Activated CD8-positive, alpha-beta T cell treated with anti-CD3 and anti-CD28 coated beads for 36 hours (primary cell): Measurements from ENCODE around the gene SLC35F5. TPM values are rescaled to one million over a fixed set of nuclear protein-coding genes. Genes with fewer than 3 reads are reported as not detected.
"Not testable (repeated sequence)": the region's sequence is repeated elsewhere in the genome, so short reads cannot be mapped to it uniquely, and the experiment has no call there.

ENCODE experiments used
- ATAC-seq: fragments of 200-7000 bp; cut with Tn5 transposase; one replicate; pipeline ENCODE4 v1.10.0; 2021; ENCODE audit warnings: mild to moderate bottlenecking, moderate library complexity
- CTCF ChIA-PET: fragments of 350-600 bp; sonication (Branson Sonifier 250); formaldehyde crosslinking; loops from one replicate; lab custom pipeline; 2021; ENCODE audit warnings: antibody characterized with exemption; lab: Charles Lee
- POLR2A ChIA-PET: fragments of 350-600 bp; sonication (Branson Sonifier 250); formaldehyde crosslinking; loops from one replicate; lab custom pipeline; 2021; ENCODE audit warnings: antibody characterized with exemption; lab: Charles Lee
- DNase-seq: peaks from one replicate; pipeline ENCODE4 v3.0.0-alpha.2; 2020
- H3K27ac Mint-ChIP-seq: one replicate; pipeline ENCODE4 v1.8.0; 2021; ENCODE audit warnings: mild to moderate bottlenecking, mixed read lengths
- H3K27me3 Mint-ChIP-seq: one replicate; pipeline ENCODE4 v1.8.0; 2021; ENCODE audit warnings: mixed read lengths
- H3K36me3 Mint-ChIP-seq: one replicate; pipeline ENCODE4 v1.8.0; 2021; ENCODE audit warnings: low read depth, mixed read lengths
- H3K4me1 Mint-ChIP-seq: one replicate; pipeline ENCODE4 v1.8.0; 2021; ENCODE audit warnings: low read depth, mixed read lengths
- H3K4me3 Mint-ChIP-seq: one replicate; pipeline ENCODE4 v1.8.0; 2021; ENCODE audit warnings: mild to moderate bottlenecking, moderate library complexity, mixed read lengths
- H3K9me3 Mint-ChIP-seq: one replicate; pipeline ENCODE4 v1.8.0; 2021; ENCODE audit warnings: mixed read lengths
- intact Hi-C: fragments of 100-400 bp; cut with micrococcal nuclease; formaldehyde crosslinking; loops from one replicate; pipeline ENCODE4 v1.10.0; 2022
- total RNA-seq, 2 experiments: library from RNA; stranded (reverse); gene quantifications; one replicate each; pipeline ENCODE4 v1.2.3, GENCODE V29; 2021
- TF ChIP-seq, protein P1 (sequence below): fragments of 200-600 bp; IDR thresholded peaks from one replicate; pipeline ENCODE4 v1.8.0; 2022; ENCODE audit warnings: antibody characterized with exemption, mild to moderate bottlenecking

SLC35F5 gene
- total RNA-seq, 2 experiments from 2014 or later = 17.9 to 18.9 TPM

DNA sequence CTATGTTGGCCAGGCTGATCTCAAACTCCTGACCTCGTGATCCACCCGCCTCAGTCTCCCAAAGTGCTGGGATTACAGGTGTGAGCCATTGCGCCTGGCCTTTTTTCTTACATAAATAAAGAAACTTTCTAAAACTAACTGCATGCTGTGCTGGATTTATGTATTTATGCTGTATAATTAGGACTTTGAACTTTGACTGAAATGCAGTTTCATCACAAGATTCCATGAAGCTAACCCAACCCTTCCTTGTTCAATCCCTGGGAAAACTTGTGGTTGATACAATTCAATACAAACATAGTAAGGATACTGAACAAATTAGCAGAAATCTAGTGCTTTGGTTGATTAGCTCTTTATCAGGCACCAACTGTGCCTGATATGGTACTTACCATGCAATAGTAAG is 20.9 kb upstream of the SLC35F5 start:
- Mint-ChIP-seq H3K4me1 (peaks cover 2% of the 10 kb centered on the region), H3K4me3 (no peak overlapping the region), H3K9me3 (no peaks in the 10 kb centered on the region), H3K36me3 (no peaks in the 10 kb centered on the region), H3K27me3 (no peaks in the 10 kb centered on the region), H3K27ac (no peak overlapping the region)
- TF ChIP-seq, protein P1, sequence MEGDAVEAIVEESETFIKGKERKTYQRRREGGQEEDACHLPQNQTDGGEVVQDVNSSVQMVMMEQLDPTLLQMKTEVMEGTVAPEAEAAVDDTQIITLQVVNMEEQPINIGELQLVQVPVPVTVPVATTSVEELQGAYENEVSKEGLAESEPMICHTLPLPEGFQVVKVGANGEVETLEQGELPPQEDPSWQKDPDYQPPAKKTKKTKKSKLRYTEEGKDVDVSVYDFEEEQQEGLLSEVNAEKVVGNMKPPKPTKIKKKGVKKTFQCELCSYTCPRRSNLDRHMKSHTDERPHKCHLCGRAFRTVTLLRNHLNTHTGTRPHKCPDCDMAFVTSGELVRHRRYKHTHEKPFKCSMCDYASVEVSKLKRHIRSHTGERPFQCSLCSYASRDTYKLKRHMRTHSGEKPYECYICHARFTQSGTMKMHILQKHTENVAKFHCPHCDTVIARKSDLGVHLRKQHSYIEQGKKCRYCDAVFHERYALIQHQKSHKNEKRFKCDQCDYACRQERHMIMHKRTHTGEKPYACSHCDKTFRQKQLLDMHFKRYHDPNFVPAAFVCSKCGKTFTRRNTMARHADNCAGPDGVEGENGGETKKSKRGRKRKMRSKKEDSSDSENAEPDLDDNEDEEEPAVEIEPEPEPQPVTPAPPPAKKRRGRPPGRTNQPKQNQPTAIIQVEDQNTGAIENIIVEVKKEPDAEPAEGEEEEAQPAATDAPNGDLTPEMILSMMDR = no peak
- ATAC-seq (no peak), DNase-seq (no peak)
- ChIA-PET CTCF (interaction anchor here (1.5 kb wide), 1 partner anchor 110 kb away, joined by 4 read pairs; no protein-coding TSS in a partner anchor), POLR2A (interaction anchor here (1.2 kb wide), 1 partner anchor 9 kb away, joined by 3 read pairs; no protein-coding TSS in a partner anchor)
- intact Hi-C loops = no loop called here

DNA sequence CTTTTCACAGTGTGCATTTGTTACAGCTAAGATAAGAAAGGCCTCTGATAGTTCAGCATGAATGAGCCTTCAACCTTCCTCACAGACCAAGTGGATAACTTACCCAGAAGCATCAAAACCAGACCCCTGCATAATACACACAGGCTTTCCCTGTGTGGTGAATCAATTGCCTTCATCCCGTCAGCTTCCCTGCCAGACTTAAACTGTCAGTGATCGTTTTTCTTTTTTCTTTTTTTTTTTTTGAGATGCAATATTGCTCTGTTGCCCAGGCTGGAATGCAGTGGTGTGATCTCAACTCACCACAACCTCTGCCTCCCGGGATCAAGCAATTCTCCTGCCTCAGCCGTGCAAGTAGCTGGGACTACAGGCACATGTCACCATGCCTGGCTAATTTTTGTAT is 20.5 kb upstream of the SLC35F5 start:
- ATAC-seq (no peak), DNase-seq (no peak)
- Mint-ChIP-seq H3K4me1 (peaks cover 2% of the 10 kb centered on the region), H3K4me3 (no peak overlapping the region), H3K9me3 (no peaks in the 10 kb centered on the region), H3K36me3 (no peaks in the 10 kb centered on the region), H3K27me3 (no peaks in the 10 kb centered on the region), H3K27ac (no peak overlapping the region)
- CTCF ChIA-PET = interaction anchor here (1.5 kb wide), 1 partner anchor 110 kb away, joined by 4 read pairs; no protein-coding TSS in a partner anchor
- intact Hi-C loops = no loop called here
- POLR2A ChIA-PET = no interaction called here
- TF ChIP-seq, protein P1 = no peak

DNA sequence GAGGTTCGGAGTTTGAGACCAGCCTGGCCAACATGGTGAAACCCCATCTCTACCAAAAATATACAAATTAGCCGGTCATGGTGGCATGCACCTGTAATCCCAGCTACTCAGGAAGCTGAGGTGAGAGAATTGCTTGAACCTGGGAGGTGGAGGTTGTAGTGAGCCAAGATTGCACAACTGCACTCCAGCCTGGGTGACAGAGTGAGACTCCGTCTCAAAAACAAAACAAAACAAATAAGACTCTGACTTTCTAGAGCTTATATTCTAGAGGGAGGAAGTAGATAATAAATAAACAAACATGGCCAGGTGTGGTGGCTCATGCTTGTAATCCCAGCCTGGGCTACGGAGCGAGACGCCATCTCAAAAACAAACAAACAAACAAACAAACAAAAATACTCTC is 18.2 kb upstream of the SLC35F5 start:
- H3K4me1 Mint-ChIP-seq, H3K4me3 Mint-ChIP-seq, ATAC-seq, DNase-seq, CTCF ChIA-PET, H3K27me3 Mint-ChIP-seq, H3K9me3 Mint-ChIP-seq, intact Hi-C loops, POLR2A ChIA-PET, H3K27ac Mint-ChIP-seq, H3K36me3 Mint-ChIP-seq: not testable (repeated sequence)

DNA sequence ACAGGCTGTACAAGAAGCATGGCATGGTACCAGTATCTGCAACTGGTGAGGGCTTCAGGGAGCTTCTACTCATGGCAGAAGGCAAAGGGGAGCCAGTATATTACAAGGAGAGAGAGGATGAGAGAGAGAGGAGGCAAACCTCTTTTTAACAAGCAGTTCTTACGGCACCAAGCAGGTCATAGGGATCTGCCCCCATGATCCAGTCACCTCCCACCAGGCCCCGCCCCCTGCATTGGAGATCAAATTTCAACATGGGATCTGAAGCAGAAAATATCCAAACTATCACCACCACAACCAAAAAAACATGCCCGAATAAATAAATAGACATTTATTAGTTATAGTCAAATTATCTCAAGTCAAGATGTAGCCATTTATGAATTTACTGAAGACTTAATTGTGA is 14.5 kb upstream of the SLC35F5 start:
- ATAC-seq (no peak), DNase-seq (no peak)
- Mint-ChIP-seq H3K36me3 (no peaks in the 10 kb centered on the region), H3K27ac (no peak overlapping the region), H3K9me3 (no peaks in the 10 kb centered on the region), H3K4me1 (no peaks in the 10 kb centered on the region), H3K4me3 (no peak overlapping the region), H3K27me3 (no peaks in the 10 kb centered on the region)
- ChIA-PET CTCF (interaction anchor here (0.9 to 1.1 kb wide), 2 partner anchors 28 to 114 kb away, joined by 3 read pairs; no protein-coding TSS in a partner anchor), POLR2A (interaction anchor here (0.8 kb wide), 1 partner anchor 14 kb away, joined by 3 read pairs; no protein-coding TSS in a partner anchor)
- intact Hi-C loops = no loop called here
- TF ChIP-seq, protein P1 = no peak

DNA sequence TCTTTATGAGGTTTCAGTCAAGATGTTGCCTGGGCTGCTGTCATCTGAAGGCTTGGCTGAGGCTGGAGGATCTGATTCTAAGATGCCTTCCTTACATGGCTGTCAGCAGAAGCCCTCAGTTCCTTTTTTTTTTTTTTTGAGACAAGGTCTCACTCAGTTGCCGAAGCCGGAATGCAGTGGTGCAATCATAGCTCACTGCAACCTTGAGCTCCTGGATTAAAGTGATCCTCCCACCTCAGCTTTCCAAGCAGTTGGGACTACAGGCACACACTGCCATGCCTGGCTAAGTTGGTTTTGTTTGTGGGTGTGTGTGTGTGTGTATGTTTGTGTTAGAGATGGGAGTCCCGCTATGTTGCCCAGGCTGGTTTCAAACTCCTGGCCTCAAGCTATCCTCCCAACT is 13.1 kb upstream of the SLC35F5 start:
- ChIA-PET CTCF (no interaction called here), POLR2A (interaction anchor here (0.9 to 1.4 kb wide), 3 partner anchors 11 to 40 kb away, joined by 3 read pairs; partner anchors contain the start of gene SLC35F5)
- TF ChIP-seq, protein P1 = no peak
- Mint-ChIP-seq H3K4me1 (no peaks in the 10 kb centered on the region), H3K4me3 (no peak overlapping the region), H3K27me3 (no peaks in the 10 kb centered on the region), H3K9me3 (peaks cover 2% of the 10 kb centered on the region), H3K27ac (no peak overlapping the region), H3K36me3 (no peaks in the 10 kb centered on the region)
- ATAC-seq (no peak), DNase-seq (no peak)
- intact Hi-C loops = no loop called here
